Measurements from ENCODE around the gene MRPL10.

The MRPL10 gene

DNA sequence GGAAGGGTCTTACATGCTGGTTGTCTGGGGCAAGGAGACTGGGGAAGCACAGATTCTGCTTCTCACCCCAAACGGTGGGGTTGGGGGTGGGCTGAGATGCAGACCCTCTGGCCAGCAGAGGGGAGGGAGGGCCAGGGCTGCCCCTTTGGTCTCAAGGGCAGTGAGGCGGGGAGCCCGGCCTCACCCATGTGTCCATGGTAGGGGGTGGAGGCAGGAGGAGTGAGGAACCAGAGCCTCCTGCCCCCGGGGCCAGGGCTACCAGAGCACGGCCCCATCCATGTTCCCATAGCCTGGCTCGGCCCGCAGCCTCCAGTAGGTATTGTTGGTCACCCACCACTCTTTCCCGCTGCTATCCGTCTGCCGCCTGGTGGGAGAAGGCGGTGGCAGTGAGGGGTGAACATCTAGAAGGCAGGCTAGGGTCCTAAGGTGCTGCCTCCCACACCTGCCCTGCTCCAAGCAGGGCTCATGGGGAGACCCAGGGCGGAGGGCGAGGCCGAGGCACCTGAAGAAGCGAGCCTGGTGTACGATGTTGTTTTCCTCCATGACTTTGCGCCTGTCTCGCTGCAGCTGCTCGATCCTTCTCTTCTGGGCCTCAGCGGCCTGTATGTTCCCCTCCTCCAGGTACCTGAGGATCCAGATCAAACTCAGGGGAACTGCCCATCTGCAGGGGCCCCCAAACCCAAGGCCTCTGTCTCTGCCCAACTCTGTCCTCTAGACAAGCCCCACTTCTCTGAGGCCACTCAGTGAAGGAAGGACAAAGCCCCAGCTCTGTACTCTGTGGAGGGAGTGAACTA lies 23.1 kb downstream of the MRPL10 start:
- TF ChIP-seq, protein P1, sequence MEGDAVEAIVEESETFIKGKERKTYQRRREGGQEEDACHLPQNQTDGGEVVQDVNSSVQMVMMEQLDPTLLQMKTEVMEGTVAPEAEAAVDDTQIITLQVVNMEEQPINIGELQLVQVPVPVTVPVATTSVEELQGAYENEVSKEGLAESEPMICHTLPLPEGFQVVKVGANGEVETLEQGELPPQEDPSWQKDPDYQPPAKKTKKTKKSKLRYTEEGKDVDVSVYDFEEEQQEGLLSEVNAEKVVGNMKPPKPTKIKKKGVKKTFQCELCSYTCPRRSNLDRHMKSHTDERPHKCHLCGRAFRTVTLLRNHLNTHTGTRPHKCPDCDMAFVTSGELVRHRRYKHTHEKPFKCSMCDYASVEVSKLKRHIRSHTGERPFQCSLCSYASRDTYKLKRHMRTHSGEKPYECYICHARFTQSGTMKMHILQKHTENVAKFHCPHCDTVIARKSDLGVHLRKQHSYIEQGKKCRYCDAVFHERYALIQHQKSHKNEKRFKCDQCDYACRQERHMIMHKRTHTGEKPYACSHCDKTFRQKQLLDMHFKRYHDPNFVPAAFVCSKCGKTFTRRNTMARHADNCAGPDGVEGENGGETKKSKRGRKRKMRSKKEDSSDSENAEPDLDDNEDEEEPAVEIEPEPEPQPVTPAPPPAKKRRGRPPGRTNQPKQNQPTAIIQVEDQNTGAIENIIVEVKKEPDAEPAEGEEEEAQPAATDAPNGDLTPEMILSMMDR (conservative IDR thresholded peaks at IDR 0.05; ENCODE audit: low read depth): no peak
- CTCF ChIA-PET: interaction anchor here (0.5 kb wide), 1 partner anchor 139 kb away, joined by 6 read pairs; no protein-coding TSS in a partner anchor
- no peak for DNase-seq (ENCODE audit: low spot score)

GRCh38 chr17:47807421-47807820 lies 23.9 kb downstream of the MRPL10 start:
- ChIA-PET CTCF (no interaction called here), POLR2A (ENCODE audit: low non-redundant PET) (no interaction called here)
- H3K27ac ChIP-seq: no peak overlapping the region
- no peak for DNase-seq (ENCODE audit: low spot score)
- TF ChIP-seq, protein P1 (conservative IDR thresholded peaks at IDR 0.05; ENCODE audit: low read depth): no peak

More for the DNA sequence above, 23.1 kb downstream of the MRPL10 start:
- POLR2A ChIA-PET (ENCODE audit: low non-redundant PET): no interaction called here
- peak overlapping the region; percentile 83; the same call in 1 of the 2 replicates for H3K27ac ChIP-seq

GRCh38 chr17:47806913-47807255 lies 24.5 kb downstream of the MRPL10 start:
- ChIA-PET POLR2A (ENCODE audit: low non-redundant PET) (no interaction called here), CTCF (no interaction called here)
- TF ChIP-seq, protein P1 (conservative IDR thresholded peaks at IDR 0.05; ENCODE audit: low read depth): no peak
- no peak overlapping the region for H3K27ac ChIP-seq
- DNase-seq (ENCODE audit: low spot score): no peak

GRCh38 chr17:47806026-47806912 lies 25.1 kb downstream of the MRPL10 start:
- no peak for DNase-seq (ENCODE audit: low spot score)
- ChIA-PET POLR2A (ENCODE audit: low non-redundant PET) (no interaction called here), CTCF (no interaction called here)
- H3K27ac ChIP-seq: no peak overlapping the region
- TF ChIP-seq, protein P1 (conservative IDR thresholded peaks at IDR 0.05; ENCODE audit: low read depth): no peak

GRCh38 chr17:47804461-47804860 lies 26.9 kb downstream of the MRPL10 start:
- H3K27ac ChIP-seq: no peak overlapping the region
- ChIA-PET CTCF (interaction anchor here (0.5 kb wide), 1 partner anchor 142 kb away, joined by 5 read pairs; no protein-coding TSS in a partner anchor), POLR2A (ENCODE audit: low non-redundant PET) (no interaction called here)
- DNase-seq (ENCODE audit: low spot score): no peak
- TF ChIP-seq, protein P1 (conservative IDR thresholded peaks at IDR 0.05; ENCODE audit: low read depth): no peak

DNA sequence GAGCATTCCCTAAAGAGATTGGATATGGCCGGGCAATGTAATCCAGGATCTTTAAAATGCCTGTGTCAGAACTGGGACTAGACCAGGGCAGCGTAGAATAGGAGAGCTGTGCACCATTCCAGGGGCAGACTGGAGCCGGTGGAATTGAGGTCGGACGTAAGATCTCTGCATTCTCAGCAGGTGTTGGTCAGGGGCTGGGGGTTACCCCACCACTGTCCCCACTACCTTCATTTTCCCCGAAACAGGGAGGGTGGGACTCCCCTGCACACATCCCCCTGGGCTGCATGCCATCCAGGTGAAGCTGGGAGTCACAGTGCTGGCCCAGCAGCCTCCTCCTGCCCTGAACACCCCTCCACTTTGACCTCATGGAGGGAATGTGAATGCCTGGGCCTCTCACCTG lies 27.6 kb downstream of the MRPL10 start:
- CTCF ChIA-PET: interaction anchor here (0.6 to 0.7 kb wide), 2 partner anchors 9 to 48 kb away, joined by 3 to 4 read pairs; no protein-coding TSS in a partner anchor
- POLR2A ChIA-PET (ENCODE audit: low non-redundant PET): no interaction called here
- DNase-seq (ENCODE audit: low spot score): no peak
- TF ChIP-seq, protein P1 (conservative IDR thresholded peaks at IDR 0.05; ENCODE audit: low read depth): no peak
- no peak overlapping the region for H3K27ac ChIP-seq

Measured in RWPE1 (cell line).